ENCODE data around the gene POLR3E.

DNA sequence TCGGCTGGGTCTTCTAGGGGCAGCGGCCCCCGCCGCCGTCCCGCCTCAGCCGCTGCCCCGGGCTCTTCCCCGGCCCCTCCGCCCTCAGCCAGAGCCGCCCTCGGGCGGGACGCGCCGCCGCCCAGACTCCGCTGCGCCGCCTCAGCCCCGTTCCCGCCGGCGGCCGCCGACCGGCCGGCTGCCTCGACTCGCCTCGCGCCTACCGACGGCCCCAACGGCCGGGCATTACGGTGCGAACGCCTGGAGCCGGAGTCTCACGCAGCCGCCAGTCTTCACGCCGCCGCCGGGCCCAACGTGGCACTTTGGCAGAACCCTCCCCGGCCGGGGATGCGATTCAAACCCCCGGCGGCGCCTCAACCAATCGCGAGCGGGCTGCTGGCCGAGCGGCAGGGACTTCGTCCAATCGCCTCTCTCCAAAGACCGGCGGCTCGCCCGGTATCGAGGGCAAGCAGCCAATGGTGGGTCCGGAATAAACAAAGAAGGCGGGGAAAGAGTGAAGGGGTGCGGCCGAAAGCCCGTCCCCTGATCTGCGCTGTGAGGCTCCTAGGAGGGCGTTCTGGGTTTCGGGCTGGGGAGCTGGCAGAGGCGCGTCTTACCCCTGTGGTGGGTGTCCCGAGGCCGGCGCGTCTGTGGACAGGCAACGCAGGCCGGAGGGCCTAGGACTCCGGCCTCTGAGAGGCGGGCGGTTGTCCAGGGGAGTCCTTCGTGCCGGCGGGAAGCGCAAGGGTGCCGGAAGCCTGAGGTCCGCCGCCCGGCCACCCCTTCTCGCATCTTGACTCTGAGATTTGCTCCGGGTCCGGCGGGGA is 77.3 kb downstream of the POLR3E start, which contains the start of gene CDR2:
- TF ChIP-seq, protein P1, sequence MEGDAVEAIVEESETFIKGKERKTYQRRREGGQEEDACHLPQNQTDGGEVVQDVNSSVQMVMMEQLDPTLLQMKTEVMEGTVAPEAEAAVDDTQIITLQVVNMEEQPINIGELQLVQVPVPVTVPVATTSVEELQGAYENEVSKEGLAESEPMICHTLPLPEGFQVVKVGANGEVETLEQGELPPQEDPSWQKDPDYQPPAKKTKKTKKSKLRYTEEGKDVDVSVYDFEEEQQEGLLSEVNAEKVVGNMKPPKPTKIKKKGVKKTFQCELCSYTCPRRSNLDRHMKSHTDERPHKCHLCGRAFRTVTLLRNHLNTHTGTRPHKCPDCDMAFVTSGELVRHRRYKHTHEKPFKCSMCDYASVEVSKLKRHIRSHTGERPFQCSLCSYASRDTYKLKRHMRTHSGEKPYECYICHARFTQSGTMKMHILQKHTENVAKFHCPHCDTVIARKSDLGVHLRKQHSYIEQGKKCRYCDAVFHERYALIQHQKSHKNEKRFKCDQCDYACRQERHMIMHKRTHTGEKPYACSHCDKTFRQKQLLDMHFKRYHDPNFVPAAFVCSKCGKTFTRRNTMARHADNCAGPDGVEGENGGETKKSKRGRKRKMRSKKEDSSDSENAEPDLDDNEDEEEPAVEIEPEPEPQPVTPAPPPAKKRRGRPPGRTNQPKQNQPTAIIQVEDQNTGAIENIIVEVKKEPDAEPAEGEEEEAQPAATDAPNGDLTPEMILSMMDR (conservative IDR thresholded peaks at IDR 0.05) = no peak
- no peak for TF ChIP-seq EZH2 (IDR thresholded peaks at IDR 0.05; ENCODE audit: low read depth)
